PFSK-1 (cell line): Measurements from ENCODE around the gene BTBD16.

ENCODE experiments used
- FOXP2 ChIP-seq: optimal IDR thresholded peaks from 2 replicates; pipeline ENCODE3; 2011; ENCODE audit warnings: borderline replicate concordance, control low read depth, inconsistent platforms; ENCODE audit not compliant: insufficient read depth; ENCODE audit errors: extremely low read length, extremely low read depth
- POLR2AphosphoS5 ChIP-seq: IDR thresholded peaks from 2 replicates; pipeline ENCODE4 v1.6.1; 2012; ENCODE audit warnings: low read depth, mild to moderate bottlenecking, control low read depth, low read length, moderate library complexity
- REST ChIP-seq, 2 experiments: IDR thresholded peaks; 2 replicates each; pipeline versions ENCODE4 v1.6.1 to v1.8.0; 2011 to 2012; ENCODE audit warnings: low read depth in 2 of 2, low read length in 2 of 2, control low read depth in 1 of 2, inconsistent platforms in 1 of 2, mild to moderate bottlenecking in 1 of 2, moderate library complexity in 1 of 2; ENCODE audit not compliant: insufficient read depth in 1 of 2
- SIN3A ChIP-seq: IDR thresholded peaks from 2 replicates; pipeline ENCODE4 v1.6.1; 2012; ENCODE audit warnings: mild to moderate bottlenecking, low read length, moderate library complexity, borderline replicate concordance; ENCODE audit not compliant: insufficient read depth
- TAF1 ChIP-seq: IDR thresholded peaks from 2 replicates; pipeline ENCODE4 v1.6.1; 2012; ENCODE audit warnings: low read length, control low read depth, borderline replicate concordance; ENCODE audit not compliant: insufficient read depth

BTBD16 gene

GRCh38 chr10:122296363-122297120, 25.4 kb downstream of the BTBD16 start:
- TF ChIP-seq TAF1 = no peak
- TF ChIP-seq SIN3A = no peak
- TF ChIP-seq REST (IDR thresholded peaks at IDR 0.05; ENCODE audit: insufficient read depth in 1 of 2, low read depth in 2 of 2, low read length in 2 of 2) = no peak
- TF ChIP-seq POLR2AphosphoS5 = no peak
- no peak for TF ChIP-seq FOXP2

DNA sequence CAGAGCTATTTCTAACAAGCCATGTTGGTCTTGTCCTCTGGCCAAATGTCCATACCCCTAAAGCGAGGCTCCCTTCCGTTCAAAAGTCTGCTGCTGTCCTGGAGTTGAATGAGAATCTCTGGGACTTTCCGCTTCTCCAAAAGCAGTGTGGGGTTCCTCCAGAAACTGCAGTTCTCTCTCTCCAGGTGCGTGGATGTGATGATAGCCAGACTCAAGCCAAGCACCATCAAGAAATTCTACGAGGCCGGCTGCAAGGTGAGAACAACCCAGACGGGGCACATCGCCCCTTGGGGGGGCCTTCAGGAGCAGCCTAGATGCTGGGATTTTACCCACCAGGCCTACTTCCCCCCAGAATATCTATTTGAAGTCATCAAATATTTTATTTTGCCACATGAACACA, 26.5 kb downstream of the BTBD16 start:
- TF ChIP-seq FOXP2 (no peak), SIN3A (no peak), REST (IDR thresholded peaks at IDR 0.05; ENCODE audit: insufficient read depth in 1 of 2, low read depth in 2 of 2, low read length in 2 of 2) (no peak), TAF1 (no peak), POLR2AphosphoS5 (no peak)

DNA sequence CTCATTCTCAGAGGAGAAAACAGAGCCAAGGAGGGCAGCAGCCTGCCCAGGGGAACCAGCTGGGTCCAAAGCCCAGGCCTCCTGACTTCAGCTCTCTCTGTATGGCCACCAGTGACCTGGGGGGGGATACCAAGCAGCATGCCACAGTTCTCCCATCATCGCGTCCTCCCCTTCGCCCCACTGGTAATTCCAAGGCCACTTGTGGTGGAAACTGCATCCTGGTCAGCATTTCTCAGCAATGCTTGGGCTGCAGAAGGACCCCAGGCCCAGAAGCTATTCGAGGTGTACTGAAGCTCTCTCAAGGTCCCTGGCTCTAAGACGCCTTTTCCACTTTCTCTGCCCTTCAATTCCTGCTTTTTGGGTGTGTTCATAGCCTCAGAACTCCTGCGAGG, 27.1 kb downstream of the BTBD16 start:
- TF ChIP-seq REST (IDR thresholded peaks at IDR 0.05; ENCODE audit: insufficient read depth in 1 of 2, low read depth in 2 of 2, low read length in 2 of 2) = no peak
- TF ChIP-seq FOXP2 = no peak
- TF ChIP-seq POLR2AphosphoS5 = no peak
- TF ChIP-seq SIN3A = no peak
- TF ChIP-seq TAF1 = no peak

- TF ChIP-seq REST (IDR thresholded peaks at IDR 0.05; ENCODE audit: insufficient read depth in 1 of 2, low read depth in 2 of 2, low read length in 2 of 2) (no peak), FOXP2 (no peak), TAF1 (no peak), SIN3A (no peak), POLR2AphosphoS5 (no peak)
Observed at GRCh38 chr10:122298598-122299301, 27.7 kb downstream of the BTBD16 start.
